Prostate gland (tissue), 2 donors: Measurements from ENCODE around the gene ADAMTSL2.

Experiments used
- POLR2A ChIP-seq: fragments of 450-650 bp; IDR thresholded peaks from one replicate; pipeline ENCODE4 v1.6.1; 2016; ENCODE audit warnings: antibody characterized with exemption, mild to moderate bottlenecking
- TF ChIP-seq, protein P1 (sequence below), 4 experiments: fragments of 200-600 bp in 2 of 4; fragments of 450-650 bp in 2 of 4; sonication (generic) in 2 of 4; IDR thresholded peaks; 1 replicate in 3 of 4; 2 replicates in 1 of 4; pipeline ENCODE4 v1.5.1; 2016 to 2019; ENCODE audit warnings: antibody characterized with exemption in 4 of 4, mild to moderate bottlenecking in 2 of 4, moderate library complexity in 2 of 4

DNA sequence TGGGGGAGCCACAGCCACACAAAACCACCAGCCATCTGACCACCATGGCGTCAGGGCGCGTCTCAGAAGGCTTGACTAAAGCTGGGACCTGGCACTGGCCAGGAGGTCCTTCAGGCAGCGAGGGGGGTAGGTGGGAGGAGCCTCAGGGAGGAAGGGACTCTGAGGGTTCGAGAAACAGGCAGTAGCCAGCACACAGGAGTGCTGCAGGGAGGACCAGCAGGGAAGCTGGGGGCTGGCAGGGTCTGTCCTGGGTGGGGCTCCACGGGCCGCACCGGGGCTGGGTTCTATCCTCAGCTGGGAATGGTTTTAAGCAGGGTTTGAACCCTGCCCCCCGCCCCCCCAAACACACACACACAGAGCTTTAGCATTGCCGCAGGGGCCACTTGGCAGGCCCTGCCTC is 67.2 kb downstream of the ADAMTSL2 start:
- TF ChIP-seq, protein P1, sequence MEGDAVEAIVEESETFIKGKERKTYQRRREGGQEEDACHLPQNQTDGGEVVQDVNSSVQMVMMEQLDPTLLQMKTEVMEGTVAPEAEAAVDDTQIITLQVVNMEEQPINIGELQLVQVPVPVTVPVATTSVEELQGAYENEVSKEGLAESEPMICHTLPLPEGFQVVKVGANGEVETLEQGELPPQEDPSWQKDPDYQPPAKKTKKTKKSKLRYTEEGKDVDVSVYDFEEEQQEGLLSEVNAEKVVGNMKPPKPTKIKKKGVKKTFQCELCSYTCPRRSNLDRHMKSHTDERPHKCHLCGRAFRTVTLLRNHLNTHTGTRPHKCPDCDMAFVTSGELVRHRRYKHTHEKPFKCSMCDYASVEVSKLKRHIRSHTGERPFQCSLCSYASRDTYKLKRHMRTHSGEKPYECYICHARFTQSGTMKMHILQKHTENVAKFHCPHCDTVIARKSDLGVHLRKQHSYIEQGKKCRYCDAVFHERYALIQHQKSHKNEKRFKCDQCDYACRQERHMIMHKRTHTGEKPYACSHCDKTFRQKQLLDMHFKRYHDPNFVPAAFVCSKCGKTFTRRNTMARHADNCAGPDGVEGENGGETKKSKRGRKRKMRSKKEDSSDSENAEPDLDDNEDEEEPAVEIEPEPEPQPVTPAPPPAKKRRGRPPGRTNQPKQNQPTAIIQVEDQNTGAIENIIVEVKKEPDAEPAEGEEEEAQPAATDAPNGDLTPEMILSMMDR (IDR thresholded peaks at IDR 0.05): no peak
- no peak for TF ChIP-seq POLR2A
